Caco-2 (cell line): ENCODE results near the gene CLDN6. TPM values are rescaled to one million over a fixed set of nuclear protein-coding genes. Genes with fewer than 3 reads are reported as not detected.

ENCODE experiments used
- BruUV-seq: library from RNA; stranded (reverse); fragments of 400-500 nt; replicated peaks from 2 replicates; lab custom pipeline; 2021; lab: Mats Ljungman, UMichigan
- CTCF ChIA-PET: fragments of 300-600 bp; sonication (Branson Sonifier 250); formaldehyde crosslinking; loops from one replicate; lab custom pipeline; 2022; ENCODE audit warnings: antibody characterized with exemption; lab: Charles Lee
- POLR2A ChIA-PET: fragments of 300-600 bp; sonication (Branson Sonifier 250); formaldehyde crosslinking; loops from one replicate; lab custom pipeline; 2022; ENCODE audit warnings: antibody characterized with exemption; lab: Charles Lee
- DNase-seq, 2 experiments: peaks; one replicate each; pipeline versions ENCODE4 v3.0.0 to v3.0.0-alpha.2; 2020 to 2022
- H3K27me3 ChIP-seq: replicated peaks from 2 replicates; pipeline ENCODE4 v1.6.0; 2011; ENCODE audit warnings: low read length; ENCODE audit not compliant: control insufficient read depth, insufficient read depth
- H3K36me3 ChIP-seq: 2 replicates; pipeline ENCODE4 v1.5.1; 2011; ENCODE audit warnings: low read length; ENCODE audit not compliant: control insufficient read depth, insufficient read depth
- H3K4me1 ChIP-seq: fragments of 250-450 bp; sonication (Bioruptor Pico); 2 replicates; pipeline ENCODE4 v1.5.1; 2020; ENCODE audit warnings: mild to moderate bottlenecking
- H3K4me3 ChIP-seq: 2 replicates; pipeline ENCODE4 v1.5.1; 2011; ENCODE audit warnings: low read depth, mild to moderate bottlenecking, control low read depth, low read length
- H3K9me3 ChIP-seq: fragments of 250-450 bp; sonication (Bioruptor Pico); 2 replicates; pipeline ENCODE4 v1.5.1; 2020; ENCODE audit warnings: mild to moderate bottlenecking, moderate library complexity
- H3K27ac Mint-ChIP-seq: one replicate; pipeline ENCODE4 v1.8.0; 2022; ENCODE audit warnings: mixed read lengths; ENCODE audit not compliant: unreplicated experiment
- H3K27me3 Mint-ChIP-seq: one replicate; pipeline ENCODE4 v1.8.0; 2022; ENCODE audit warnings: mixed read lengths; ENCODE audit not compliant: insufficient read depth, unreplicated experiment
- H3K36me3 Mint-ChIP-seq: one replicate; pipeline ENCODE4 v1.8.0; 2022; ENCODE audit warnings: mild to moderate bottlenecking, mixed read lengths; ENCODE audit not compliant: insufficient read depth, unreplicated experiment
- H3K4me1 Mint-ChIP-seq: one replicate; pipeline ENCODE4 v1.8.0; 2022; ENCODE audit warnings: low read depth, mixed read lengths; ENCODE audit not compliant: unreplicated experiment
- H3K4me3 Mint-ChIP-seq: one replicate; pipeline ENCODE4 v1.8.0; 2022; ENCODE audit warnings: mild to moderate bottlenecking, moderate library complexity, mixed read lengths; ENCODE audit not compliant: unreplicated experiment
- H3K9me3 Mint-ChIP-seq: one replicate; pipeline ENCODE4 v1.8.0; 2022; ENCODE audit warnings: mixed read lengths; ENCODE audit not compliant: unreplicated experiment
- CTCF ChIP-seq, 2 experiments: fragments of 200-600 bp in 1 of 2; IDR thresholded peaks; 1 replicate in 1 of 2; 2 replicates in 1 of 2; pipeline versions ENCODE4 v1.5.1 to v1.8.0; 2011 to 2022; ENCODE audit warnings: antibody characterized with exemption in 1 of 2, control low read depth in 1 of 2, inconsistent platforms in 1 of 2, low read depth in 1 of 2, low read length in 1 of 2, mild to moderate bottlenecking in 1 of 2, moderate library complexity in 1 of 2; ENCODE audit not compliant: insufficient read depth in 1 of 2, severe bottlenecking in 1 of 2, unreplicated experiment in 1 of 2
- intact Hi-C: fragments of 100-400 bp; cut with micrococcal nuclease; formaldehyde crosslinking; loops from one replicate; pipeline ENCODE4 v1.10.0; 2022; ENCODE audit not compliant: unreplicated experiment
- total RNA-seq: library from RNA; stranded (reverse); gene quantifications from 2 replicates; pipeline ENCODE4 v1.2.3, GENCODE V29; 2022

CLDN6 gene
- total RNA-seq, 1 experiment from 2014 or later = 9.0 TPM

- Mint-ChIP-seq H3K27ac (peak overlapping the region; percentile 89), H3K4me1 (peaks cover 21% of the 10 kb centered on the region), H3K36me3 (peaks cover 73% of the 10 kb centered on the region), H3K9me3 (no peaks in the 10 kb centered on the region), H3K4me3 (peak overlapping the region; percentile 72), H3K27me3 (no peaks in the 10 kb centered on the region)
- POLR2A ChIA-PET = interaction anchor here (0.6 to 5.8 kb wide), 4 partner anchors 17 to 154 kb away, joined by 4 to 83 read pairs (median 8); no protein-coding TSS in a partner anchor
- no peak for TF ChIP-seq CTCF (IDR thresholded peaks at IDR 0.05; ENCODE audit: insufficient read depth in 1 of 2, low read depth in 1 of 2, low read length in 1 of 2, severe bottlenecking in 1 of 2, unreplicated experiment in 1 of 2)
- DNase-seq = peak; percentile 88 to 90
- Histone ChIP-seq H3K9me3 (no peaks in the 10 kb centered on the region), H3K4me1 (peaks cover 33% of the 10 kb centered on the region), H3K36me3 (peaks cover 6% of the 10 kb centered on the region), H3K27me3 (no peaks in the 10 kb centered on the region), H3K4me3 (peak overlapping the region; percentile 69)
- CTCF ChIA-PET = interaction anchor here (0.6 to 6.9 kb wide), 4 partner anchors 9 to 21 kb away, joined by 3 to 113 read pairs (median 19); no protein-coding TSS in a partner anchor
- intact Hi-C loops = no loop called here
- no TSS peak for BruUV-seq
Measured at GRCh38 chr16:3022208-3022683, 4.3 kb upstream of the CLDN6 start.

- intact Hi-C loops = loop anchor here (1.0 kb wide), 1 partner anchor 17 kb away; no protein-coding TSS in a partner anchor
- Histone ChIP-seq H3K9me3 (no peaks in the 10 kb centered on the region), H3K27me3 (no peaks in the 10 kb centered on the region), H3K4me1 (peaks cover 38% of the 10 kb centered on the region), H3K36me3 (peaks cover 6% of the 10 kb centered on the region), H3K4me3 (peak overlapping the region; percentile 52)
- H3K4me1 Mint-ChIP-seq = peaks cover 17% of the 10 kb centered on the region
- peak overlapping the region; percentile 89 for H3K27ac Mint-ChIP-seq
- CTCF ChIA-PET = interaction anchor here (0.6 to 6.9 kb wide), 5 partner anchors 10 to 137 kb away, joined by 4 to 113 read pairs (median 7); no protein-coding TSS in a partner anchor
- H3K27me3 Mint-ChIP-seq = no peaks in the 10 kb centered on the region
- POLR2A ChIA-PET = interaction anchor here (3.5 to 5.8 kb wide), 2 partner anchors 12 to 16 kb away, joined by 34 to 83 read pairs; no protein-coding TSS in a partner anchor
- peak overlapping the region; percentile 72 for H3K4me3 Mint-ChIP-seq
- peak; percentile 91 to 92 for DNase-seq
- peaks cover 67% of the 10 kb centered on the region for H3K36me3 Mint-ChIP-seq
- H3K9me3 Mint-ChIP-seq = no peaks in the 10 kb centered on the region
- TF ChIP-seq CTCF (IDR thresholded peaks at IDR 0.05; ENCODE audit: insufficient read depth in 1 of 2, low read depth in 1 of 2, low read length in 1 of 2, severe bottlenecking in 1 of 2, unreplicated experiment in 1 of 2) = peak; percentile 20 to 69
- TSS peak; percentile 44 for BruUV-seq
Measured at GRCh38 chr16:3021449-3022207, 3.6 kb upstream of the CLDN6 start.
